HG03066 (cell line): ENCODE results near the gene NINL.

ENCODE experiments used
- ATAC-seq: cut with Tn5 transposase; IDR thresholded peaks from one replicate; pipeline ENCODE4 v1.9.1; 2021; ENCODE audit warnings: low read depth; ENCODE audit not compliant: unreplicated experiment

Gene NINL

GRCh38 chr20:25469558-25469957 lies 115.8 kb downstream of the NINL start:
- ATAC-seq: no peak

GRCh38 chr20:25468126-25469075 lies 116.9 kb downstream of the NINL start:
- no peak for ATAC-seq

- no peak for ATAC-seq
Observed at GRCh38 chr20:25467441-25467840, 117.9 kb downstream of the NINL start.

- ATAC-seq: no peak
Observed at GRCh38 chr20:25466846-25467245, 118.5 kb downstream of the NINL start.

GRCh38 chr20:25465243-25466135 lies 119.8 kb downstream of the NINL start:
- ATAC-seq: no peak

GRCh38 chr20:25464501-25465242 lies 120.7 kb downstream of the NINL start:
- no peak for ATAC-seq

- no peak for ATAC-seq
Observed at GRCh38 chr20:25461786-25462545, 123.4 kb downstream of the NINL start.

- no peak for ATAC-seq
Observed at GRCh38 chr20:25461281-25461650, 124.1 kb downstream of the NINL start.

GRCh38 chr20:25460566-25461280 lies 124.6 kb downstream of the NINL start:
- ATAC-seq: no peak

- ATAC-seq: no peak
Observed at GRCh38 chr20:25459916-25460535, 125.3 kb downstream of the NINL start.

GRCh38 chr20:25459111-25459830 lies 126.1 kb downstream of the NINL start:
- no peak for ATAC-seq

GRCh38 chr20:25457886-25458680 lies 127.2 kb downstream of the NINL start:
- ATAC-seq: no peak

GRCh38 chr20:25454153-25454900 lies 131.0 kb downstream of the NINL start:
- no peak for ATAC-seq

- no peak for ATAC-seq
Observed at GRCh38 chr20:25453035-25453810, 132.1 kb downstream of the NINL start.

GRCh38 chr20:25452333-25452732 lies 133.0 kb downstream of the NINL start:
- no peak for ATAC-seq

GRCh38 chr20:25447671-25448070 lies 137.7 kb downstream of the NINL start:
- ATAC-seq: no peak
